Neuronal stem cell (in vitro differentiated cells): Measurements from ENCODE around the gene ANXA8L1.
"Not testable (repeated sequence)": the region's sequence is repeated elsewhere in the genome, so short reads cannot be mapped to it uniquely, and the experiment has no call there.

Experiments
- DNase-seq: peaks from one replicate; pipeline ENCODE4 v3.0.0-alpha.2; 2013; ENCODE audit warnings: low spot score
- H2AFZ ChIP-seq: one replicate; pipeline ENCODE4 v1.6.1; 2013; ENCODE audit warnings: mild to moderate bottlenecking, low read length, inconsistent platforms
- H2AK5ac ChIP-seq: 2 replicates; pipeline ENCODE4 v1.6.1; 2013; ENCODE audit warnings: low read depth, mild to moderate bottlenecking, inconsistent platforms, low read length, moderate library complexity, mixed read lengths
- H2BK120ac ChIP-seq: 2 replicates; pipeline ENCODE4 v1.6.1; 2013; ENCODE audit warnings: low read depth, mild to moderate bottlenecking, inconsistent platforms, low read length, moderate library complexity, mixed read lengths
- H2BK12ac ChIP-seq: one replicate; pipeline ENCODE4 v1.6.1; 2013; ENCODE audit warnings: low read length, inconsistent platforms
- H2BK15ac ChIP-seq: 2 replicates; pipeline ENCODE4 v1.6.1; 2013; ENCODE audit warnings: mild to moderate bottlenecking, low read length, inconsistent platforms, mixed read lengths
- H2BK5ac ChIP-seq: one replicate; pipeline ENCODE4 v1.6.1; 2013; ENCODE audit warnings: inconsistent platforms, mild to moderate bottlenecking, low read length, moderate library complexity
- H3K14ac ChIP-seq: one replicate; pipeline ENCODE4 v1.6.1; 2013; ENCODE audit warnings: low read length, inconsistent platforms
- H3K18ac ChIP-seq: 2 replicates; pipeline ENCODE4 v1.6.1; 2013; ENCODE audit warnings: low read length, inconsistent platforms
- H3K23ac ChIP-seq: 2 replicates; pipeline ENCODE4 v1.6.1; 2013; ENCODE audit warnings: low read depth, mild to moderate bottlenecking, mixed read lengths, low read length, inconsistent platforms; ENCODE audit not compliant: poor library complexity
- H3K27ac ChIP-seq: replicated peaks from 3 replicates; pipeline ENCODE4 v1.5.1; 2013; ENCODE audit warnings: low read length, inconsistent platforms
- H3K27me3 ChIP-seq, 3 experiments: 2 replicates each; pipeline ENCODE4 v1.6.1; 2013; ENCODE audit warnings: low read length in 3 of 3, mild to moderate bottlenecking in 2 of 3, inconsistent platforms in 1 of 3, low read depth in 1 of 3, mixed read lengths in 1 of 3, moderate library complexity in 1 of 3; ENCODE audit not compliant: control insufficient read depth in 3 of 3, insufficient read depth in 3 of 3
- H3K36me3 ChIP-seq, 2 donors: replicated peaks in 1 of 2; 2 replicates each; pipeline ENCODE4 v1.6.1; 2013; ENCODE audit warnings: low read length in 2 of 2; ENCODE audit not compliant: control insufficient read depth in 2 of 2, insufficient read depth in 2 of 2
- H3K4ac ChIP-seq: 2 replicates; pipeline ENCODE4 v1.6.1; 2013; ENCODE audit warnings: inconsistent platforms, mild to moderate bottlenecking, low read length, moderate library complexity
- H3K4me1 ChIP-seq, 2 donors: 1 replicate in 1 of 2; 2 replicates in 1 of 2; pipeline ENCODE4 v1.6.1; 2013; ENCODE audit warnings: low read length in 2 of 2, low read depth in 1 of 2; ENCODE audit not compliant: control insufficient read depth in 2 of 2, insufficient read depth in 1 of 2
- H3K4me2 ChIP-seq: one replicate; pipeline ENCODE4 v1.6.1; 2013; ENCODE audit warnings: mild to moderate bottlenecking, low read length, inconsistent platforms; ENCODE audit not compliant: insufficient read depth, poor library complexity, severe bottlenecking
- H3K4me3 ChIP-seq, 2 donors: 2 replicates each; pipeline ENCODE4 v1.5.1; 2013; ENCODE audit warnings: low read length in 2 of 2, mild to moderate bottlenecking in 2 of 2, inconsistent platforms in 1 of 2, moderate library complexity in 1 of 2
- H3K79me1 ChIP-seq: one replicate; pipeline ENCODE4 v1.6.1; 2013; ENCODE audit warnings: low read depth, mild to moderate bottlenecking, inconsistent platforms, low read length, moderate library complexity
- H3K9ac ChIP-seq: one replicate; pipeline ENCODE4 v1.6.1; 2013; ENCODE audit warnings: mild to moderate bottlenecking, low read depth, low read length, inconsistent platforms; ENCODE audit not compliant: poor library complexity
- H3K9me3 ChIP-seq, 2 donors: replicated peaks in 1 of 2; 2 replicates each; pipeline versions ENCODE3 to v1.6.1; 2013; ENCODE audit warnings: low read length in 2 of 2, mild to moderate bottlenecking in 2 of 2, inconsistent platforms in 1 of 2, low read depth in 1 of 2, mixed read lengths in 1 of 2, moderate library complexity in 1 of 2; ENCODE audit not compliant: control insufficient read depth in 2 of 2, insufficient read depth in 1 of 2
- H4K8ac ChIP-seq: one replicate; pipeline ENCODE4 v1.6.1; 2013; ENCODE audit warnings: low read depth, mild to moderate bottlenecking, inconsistent platforms, low read length, moderate library complexity
- H4K91ac ChIP-seq: one replicate; pipeline ENCODE4 v1.6.1; 2013; ENCODE audit warnings: low read length, low read depth, mild to moderate bottlenecking, inconsistent platforms; ENCODE audit not compliant: poor library complexity
- WGBS, 2 donors: extraction: QIAGEN DNeasy Blood & Tissue Kit; methylation state at CpG; one replicate each; pipeline ENCODE4 v1.1.7; 2013; ENCODE audit warnings: missing lambda C conversion rate in 2 of 2, mixed read lengths in 1 of 2; ENCODE audit not compliant: insufficient read length in 2 of 2, insufficient replicate concordance in 1 of 2; ENCODE audit errors: extremely low coverage in 2 of 2; 5-methylcytosine and 5-hydroxymethylcytosine counted together

Gene ANXA8L1

DNA sequence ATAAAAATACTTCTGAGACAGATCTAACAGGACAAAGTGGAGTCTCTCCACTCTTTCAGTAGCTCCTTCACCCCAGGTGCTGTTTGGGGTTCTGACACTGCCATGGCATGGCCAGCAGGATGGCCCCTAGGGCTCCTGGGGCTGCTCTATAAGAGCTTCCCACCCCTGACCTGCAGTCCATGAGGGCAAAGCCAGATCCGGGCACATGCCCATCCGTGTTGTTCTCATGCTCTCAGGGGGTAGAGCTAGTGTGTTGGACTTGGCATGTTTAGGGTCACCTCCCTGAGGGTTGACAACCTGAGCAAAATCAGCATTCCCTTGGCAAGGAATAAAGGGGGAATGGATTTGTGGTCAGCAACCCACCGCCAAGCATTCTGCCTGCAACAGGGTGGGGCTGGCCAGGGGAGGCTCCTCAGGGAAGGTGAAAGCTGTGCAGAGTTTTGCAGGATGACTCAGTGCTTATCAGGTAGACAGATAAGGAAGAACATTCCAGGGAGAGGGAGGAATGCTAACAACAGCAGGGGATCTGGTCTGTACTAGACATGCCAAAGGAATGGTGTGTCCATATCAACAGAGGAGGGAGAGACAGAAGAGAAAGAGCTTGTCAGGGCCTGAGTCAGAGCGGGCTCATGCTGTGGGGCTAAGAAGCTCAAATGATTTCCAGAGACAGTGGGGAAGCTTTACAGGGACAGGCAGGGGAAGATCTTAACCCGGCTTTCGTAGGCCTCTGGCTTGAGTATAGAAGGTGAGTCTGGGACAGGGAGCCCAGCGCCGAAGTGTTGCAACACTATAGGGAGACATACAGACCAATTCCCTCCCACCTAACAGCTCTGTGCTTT is 21.1 kb downstream of the ANXA8L1 start:
- H3K27ac ChIP-seq, H2AK5ac ChIP-seq, H3K4me3 ChIP-seq, H3K18ac ChIP-seq, H2BK15ac ChIP-seq, H4K91ac ChIP-seq, H3K36me3 ChIP-seq, H3K4me2 ChIP-seq, H3K4me1 ChIP-seq, H2BK5ac ChIP-seq, H3K27me3 ChIP-seq, H2BK12ac ChIP-seq, H2BK120ac ChIP-seq, H4K8ac ChIP-seq, H3K79me1 ChIP-seq, H3K9ac ChIP-seq, H3K9me3 ChIP-seq, H3K14ac ChIP-seq, H2AFZ ChIP-seq, H3K23ac ChIP-seq, DNase-seq, H3K4ac ChIP-seq: not testable (repeated sequence)
- no CpG with 5 or more reads among the region's 8 CpGs for WGBS, 2 donors

GRCh38 chr10:46397767-46398166 is 22.2 kb downstream of the ANXA8L1 start:
- H3K4me2 ChIP-seq, H3K79me1 ChIP-seq, H3K4me3 ChIP-seq, H3K4ac ChIP-seq, H2BK5ac ChIP-seq, H4K91ac ChIP-seq, H3K4me1 ChIP-seq, H2BK12ac ChIP-seq, H3K23ac ChIP-seq, H2AK5ac ChIP-seq, H2BK15ac ChIP-seq, DNase-seq, H3K36me3 ChIP-seq, H3K14ac ChIP-seq, H3K27me3 ChIP-seq, H3K9me3 ChIP-seq, H3K27ac ChIP-seq, H2AFZ ChIP-seq, H2BK120ac ChIP-seq: not testable (repeated sequence)
- peak overlapping the region; percentile 30 for H3K9ac ChIP-seq
- WGBS, 2 donors: no CpG with 5 or more reads among the region's 14 CpGs
- peak overlapping the region; percentile 81 for H3K18ac ChIP-seq
- peak overlapping the region; percentile 86 for H4K8ac ChIP-seq

- DNase-seq, H4K91ac ChIP-seq, H2BK120ac ChIP-seq, H3K14ac ChIP-seq, H3K4me1 ChIP-seq, H3K18ac ChIP-seq, H4K8ac ChIP-seq, H3K4me3 ChIP-seq, H3K9ac ChIP-seq, H3K36me3 ChIP-seq, H2BK15ac ChIP-seq, H3K79me1 ChIP-seq, H3K9me3 ChIP-seq, H2AFZ ChIP-seq, H2BK12ac ChIP-seq, H2BK5ac ChIP-seq, H3K27me3 ChIP-seq, H3K4ac ChIP-seq, H3K27ac ChIP-seq, H2AK5ac ChIP-seq, H3K23ac ChIP-seq: not testable (repeated sequence)
- H3K4me2 ChIP-seq: peak overlapping the region; percentile 54
- WGBS, 2 donors: no CpG with 5 or more reads among the region's 35 CpGs
Measured at GRCh38 chr10:46398212-46398886, 22.8 kb downstream of the ANXA8L1 start.

GRCh38 chr10:46409556-46409955 is 34.0 kb downstream of the ANXA8L1 start:
- H2BK120ac ChIP-seq: not testable (repeated sequence)
- WGBS, 2 donors: no CpG with 5 or more reads among the region's 3 CpGs

More at GRCh38 chr10:46409556-46409955, 34.0 kb downstream of the ANXA8L1 start:
- not testable (repeated sequence) for H3K27me3 ChIP-seq, H2BK12ac ChIP-seq, H3K23ac ChIP-seq, H3K9me3 ChIP-seq, H3K9ac ChIP-seq, H3K14ac ChIP-seq, H2AK5ac ChIP-seq, H3K4me2 ChIP-seq, H3K18ac ChIP-seq, H3K27ac ChIP-seq, H3K36me3 ChIP-seq, H4K8ac ChIP-seq, H2BK5ac ChIP-seq, H3K79me1 ChIP-seq, H4K91ac ChIP-seq, H3K4ac ChIP-seq, DNase-seq, H3K4me1 ChIP-seq, H2BK15ac ChIP-seq, H3K4me3 ChIP-seq, H2AFZ ChIP-seq
